Lower leg skin (tissue), 4 donors: ENCODE measurements around the gene CASR. TPM values are rescaled to one million over a fixed set of nuclear protein-coding genes. Genes with fewer than 3 reads are reported as not detected.

Experiments
- DNase-seq, 2 donors: peaks; one replicate each; pipeline ENCODE4 v3.0.0-alpha.2; 2019; ENCODE audit warnings: low spot score in 2 of 2
- H3K4me3 ChIP-seq: fragments of 200-600 bp; sonication (generic); 2 replicates; pipeline ENCODE4 v1.5.1; 2017; ENCODE audit warnings: mild to moderate bottlenecking, low read depth; ENCODE audit not compliant: poor library complexity, severe bottlenecking
- POLR2A ChIP-seq, 2 donors: fragments of 450-650 bp; IDR thresholded peaks; one replicate each; pipeline ENCODE4 v1.6.1; 2016 to 2017; ENCODE audit warnings: antibody characterized with exemption in 2 of 2, mild to moderate bottlenecking in 1 of 2, moderate library complexity in 1 of 2
- WGBS, 2 donors: methylation state at CpG; one replicate each; pipeline ENCODE4 v1.1.5; 2018; 5-methylcytosine and 5-hydroxymethylcytosine counted together
- intact Hi-C: fragments of 100-400 bp; cut with DNase I; formaldehyde crosslinking; loops from one replicate; pipeline ENCODE4 v1.15.0; 2023; ENCODE audit warnings: low total_unique reads
- total RNA-seq, 4 donors: library from RNA; depleted of rRNA; stranded (reverse); fragments of >200 nt; gene quantifications; one replicate each; pipeline ENCODE4 v1.1.0, GENCODE V29; 2016
- TF ChIP-seq, protein P1 (sequence below), 3 donors: fragments of 450-650 bp; IDR thresholded peaks; one replicate each; pipeline ENCODE4 v1.5.1; 2016; ENCODE audit warnings: antibody characterized with exemption in 3 of 3, mild to moderate bottlenecking in 3 of 3, moderate library complexity in 2 of 3

The CASR gene
- total RNA-seq, 4 donors from 2014 or later = not detected

DNA sequence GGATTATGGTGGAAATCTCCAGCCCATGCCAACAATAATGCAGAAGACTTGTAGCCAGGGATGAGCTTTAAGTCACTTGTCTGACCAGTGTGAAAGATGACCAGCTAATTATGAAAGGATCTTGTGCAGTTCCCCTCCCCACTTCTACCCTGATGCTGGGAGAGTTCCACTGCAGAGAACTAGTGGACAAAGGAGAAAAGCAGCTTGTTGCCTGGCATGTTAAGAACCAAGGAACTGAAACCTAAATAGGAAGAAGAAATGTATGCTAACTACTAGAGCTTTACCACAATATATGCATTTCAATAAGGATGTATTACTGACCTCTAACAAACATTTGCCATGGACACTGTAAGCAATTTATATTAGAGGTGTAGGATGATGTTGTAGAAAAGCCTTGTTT is 89.4 kb downstream of the CASR start:
- intact Hi-C loops = no loop called here
- TF ChIP-seq, protein P1, sequence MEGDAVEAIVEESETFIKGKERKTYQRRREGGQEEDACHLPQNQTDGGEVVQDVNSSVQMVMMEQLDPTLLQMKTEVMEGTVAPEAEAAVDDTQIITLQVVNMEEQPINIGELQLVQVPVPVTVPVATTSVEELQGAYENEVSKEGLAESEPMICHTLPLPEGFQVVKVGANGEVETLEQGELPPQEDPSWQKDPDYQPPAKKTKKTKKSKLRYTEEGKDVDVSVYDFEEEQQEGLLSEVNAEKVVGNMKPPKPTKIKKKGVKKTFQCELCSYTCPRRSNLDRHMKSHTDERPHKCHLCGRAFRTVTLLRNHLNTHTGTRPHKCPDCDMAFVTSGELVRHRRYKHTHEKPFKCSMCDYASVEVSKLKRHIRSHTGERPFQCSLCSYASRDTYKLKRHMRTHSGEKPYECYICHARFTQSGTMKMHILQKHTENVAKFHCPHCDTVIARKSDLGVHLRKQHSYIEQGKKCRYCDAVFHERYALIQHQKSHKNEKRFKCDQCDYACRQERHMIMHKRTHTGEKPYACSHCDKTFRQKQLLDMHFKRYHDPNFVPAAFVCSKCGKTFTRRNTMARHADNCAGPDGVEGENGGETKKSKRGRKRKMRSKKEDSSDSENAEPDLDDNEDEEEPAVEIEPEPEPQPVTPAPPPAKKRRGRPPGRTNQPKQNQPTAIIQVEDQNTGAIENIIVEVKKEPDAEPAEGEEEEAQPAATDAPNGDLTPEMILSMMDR (IDR thresholded peaks at IDR 0.05) = no peak
- TF ChIP-seq POLR2A (IDR thresholded peaks at IDR 0.05) = no peak
- H3K4me3 ChIP-seq = no peak overlapping the region
- DNase-seq = no peak

DNA sequence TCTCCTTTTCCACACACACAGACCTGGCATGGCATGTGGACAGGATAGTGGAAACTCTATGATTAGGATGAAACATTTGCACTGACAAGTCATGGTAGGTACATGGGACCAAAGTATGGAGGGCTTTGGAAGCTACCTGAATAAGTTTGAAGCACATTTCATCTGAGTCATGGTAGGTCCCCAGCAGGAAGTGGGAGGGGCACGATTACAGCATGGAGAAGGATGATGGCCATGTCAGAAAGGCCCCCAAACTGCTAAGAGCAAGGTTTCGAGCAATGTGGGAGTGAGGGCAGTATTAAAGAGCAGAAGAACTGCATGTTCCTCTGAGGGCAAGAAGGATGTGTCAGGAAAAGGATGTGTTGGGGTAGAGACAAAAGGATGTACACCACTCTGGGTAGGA is 90.0 kb downstream of the CASR start:
- no peak for DNase-seq
- no peak for TF ChIP-seq POLR2A (IDR thresholded peaks at IDR 0.05)
- TF ChIP-seq, protein P1 (IDR thresholded peaks at IDR 0.05) = no peak
- no peak overlapping the region for H3K4me3 ChIP-seq
- intact Hi-C loops = no loop called here
- 67 to 76% methylated on average over 2 of the region's 2 CpGs for WGBS, 2 donors

DNA sequence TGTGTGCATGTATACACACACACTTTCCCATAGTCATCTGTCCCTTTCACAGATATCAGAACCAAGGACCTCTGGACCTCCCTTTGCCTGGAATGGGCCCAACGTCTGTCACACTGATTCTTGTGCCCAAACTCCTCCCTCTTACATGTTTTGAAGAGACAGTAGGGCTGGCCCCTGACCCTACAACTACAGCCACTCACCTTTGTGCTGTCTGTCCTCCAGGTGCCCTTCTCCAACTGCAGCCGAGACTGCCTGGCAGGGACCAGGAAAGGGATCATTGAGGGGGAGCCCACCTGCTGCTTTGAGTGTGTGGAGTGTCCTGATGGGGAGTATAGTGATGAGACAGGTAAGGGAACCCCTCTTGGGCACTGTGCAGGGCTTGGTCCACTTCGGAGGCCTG is 98.4 kb downstream of the CASR start:
- DNase-seq = no peak
- H3K4me3 ChIP-seq = no peak overlapping the region
- intact Hi-C loops = no loop called here
- 68 to 69% methylated on average over 3 of the region's 3 CpGs for WGBS, 2 donors
- TF ChIP-seq, protein P1 (IDR thresholded peaks at IDR 0.05) = no peak
- TF ChIP-seq POLR2A (IDR thresholded peaks at IDR 0.05) = no peak

DNA sequence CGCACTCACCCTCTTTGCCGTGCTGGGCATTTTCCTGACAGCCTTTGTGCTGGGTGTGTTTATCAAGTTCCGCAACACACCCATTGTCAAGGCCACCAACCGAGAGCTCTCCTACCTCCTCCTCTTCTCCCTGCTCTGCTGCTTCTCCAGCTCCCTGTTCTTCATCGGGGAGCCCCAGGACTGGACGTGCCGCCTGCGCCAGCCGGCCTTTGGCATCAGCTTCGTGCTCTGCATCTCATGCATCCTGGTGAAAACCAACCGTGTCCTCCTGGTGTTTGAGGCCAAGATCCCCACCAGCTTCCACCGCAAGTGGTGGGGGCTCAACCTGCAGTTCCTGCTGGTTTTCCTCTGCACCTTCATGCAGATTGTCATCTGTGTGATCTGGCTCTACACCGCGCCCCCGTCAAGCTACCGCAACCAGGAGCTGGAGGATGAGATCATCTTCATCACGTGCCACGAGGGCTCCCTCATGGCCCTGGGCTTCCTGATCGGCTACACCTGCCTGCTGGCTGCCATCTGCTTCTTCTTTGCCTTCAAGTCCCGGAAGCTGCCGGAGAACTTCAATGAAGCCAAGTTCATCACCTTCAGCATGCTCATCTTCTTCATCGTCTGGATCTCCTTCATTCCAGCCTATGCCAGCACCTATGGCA is 100.5 kb downstream of the CASR start:
- TF ChIP-seq POLR2A (IDR thresholded peaks at IDR 0.05) = no peak
- TF ChIP-seq, protein P1 (IDR thresholded peaks at IDR 0.05) = no peak
- intact Hi-C loops = no loop called here
- no peak for DNase-seq
- H3K4me3 ChIP-seq = no peak overlapping the region
- 94% methylated on average over 21 of the region's 22 CpGs for WGBS, 2 donors

DNA sequence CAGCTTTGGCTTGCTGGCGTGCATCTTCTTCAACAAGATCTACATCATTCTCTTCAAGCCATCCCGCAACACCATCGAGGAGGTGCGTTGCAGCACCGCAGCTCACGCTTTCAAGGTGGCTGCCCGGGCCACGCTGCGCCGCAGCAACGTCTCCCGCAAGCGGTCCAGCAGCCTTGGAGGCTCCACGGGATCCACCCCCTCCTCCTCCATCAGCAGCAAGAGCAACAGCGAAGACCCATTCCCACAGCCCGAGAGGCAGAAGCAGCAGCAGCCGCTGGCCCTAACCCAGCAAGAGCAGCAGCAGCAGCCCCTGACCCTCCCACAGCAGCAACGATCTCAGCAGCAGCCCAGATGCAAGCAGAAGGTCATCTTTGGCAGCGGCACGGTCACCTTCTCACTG is 101.0 kb downstream of the CASR start:
- intact Hi-C loops = no loop called here

More for the DNA sequence above, 101.0 kb downstream of the CASR start:
- TF ChIP-seq, protein P1 (IDR thresholded peaks at IDR 0.05) = no peak
- TF ChIP-seq POLR2A (IDR thresholded peaks at IDR 0.05) = no peak
- H3K4me3 ChIP-seq = no peak overlapping the region
- 96 to 97% methylated on average over 19 to 20 of the region's 20 CpGs for WGBS, 2 donors
- no peak for DNase-seq
